ENCODE measurements around the gene TLE1. TPM values are rescaled to one million over a fixed set of nuclear protein-coding genes. Genes with fewer than 3 reads are reported as not detected.

The TLE1 gene
- total RNA-seq, 1 donor from 2014 or later, result 17.9 TPM

DNA sequence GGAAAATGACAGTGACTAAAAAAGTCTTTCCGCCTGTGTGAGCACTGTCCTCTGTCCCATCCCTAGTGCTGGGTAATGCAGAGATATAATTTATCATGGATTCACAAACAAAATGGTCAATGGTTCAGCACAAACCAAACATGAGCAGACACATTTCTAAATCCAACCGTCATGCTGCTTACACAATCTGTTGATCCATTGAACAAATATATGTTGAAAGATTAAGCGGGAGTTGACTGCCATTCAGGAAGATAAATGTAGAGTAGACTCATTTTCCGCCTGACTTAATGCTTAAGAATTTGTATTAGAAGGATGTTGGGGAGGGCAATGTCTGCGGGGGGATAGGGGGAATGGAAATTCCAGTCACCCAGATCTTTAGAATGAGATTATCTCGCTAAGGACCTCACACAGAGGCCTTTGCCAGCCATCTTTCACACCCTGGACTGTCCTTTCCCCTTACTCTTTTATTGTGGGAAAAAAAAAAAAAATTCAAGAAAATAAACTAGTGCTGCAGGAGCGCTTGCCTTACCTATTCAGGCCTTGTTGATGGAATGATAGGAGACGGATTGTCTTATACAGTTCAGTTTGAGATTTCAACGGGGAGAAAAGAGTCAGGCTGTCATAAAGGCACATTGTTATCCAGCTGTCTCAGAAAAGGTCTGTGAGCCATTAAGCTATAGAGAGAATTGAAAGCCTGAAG lies 153.7 kb downstream of the TLE1 start:
- Histone ChIP-seq H3K4me1 (no peaks in the 10 kb centered on the region), H3K27ac (no peak overlapping the region), H3K36me3 (no peaks in the 10 kb centered on the region), H3K27me3 (ENCODE audit: low read depth) (no peaks in the 10 kb centered on the region), H3K4me3 (no peak overlapping the region), H3K9me3 (no peaks in the 10 kb centered on the region)
- intact Hi-C loops (cut with DNase I), result no loop called here
- DNase-seq (no peak), ATAC-seq (no peak)
- TF ChIP-seq, protein P1, sequence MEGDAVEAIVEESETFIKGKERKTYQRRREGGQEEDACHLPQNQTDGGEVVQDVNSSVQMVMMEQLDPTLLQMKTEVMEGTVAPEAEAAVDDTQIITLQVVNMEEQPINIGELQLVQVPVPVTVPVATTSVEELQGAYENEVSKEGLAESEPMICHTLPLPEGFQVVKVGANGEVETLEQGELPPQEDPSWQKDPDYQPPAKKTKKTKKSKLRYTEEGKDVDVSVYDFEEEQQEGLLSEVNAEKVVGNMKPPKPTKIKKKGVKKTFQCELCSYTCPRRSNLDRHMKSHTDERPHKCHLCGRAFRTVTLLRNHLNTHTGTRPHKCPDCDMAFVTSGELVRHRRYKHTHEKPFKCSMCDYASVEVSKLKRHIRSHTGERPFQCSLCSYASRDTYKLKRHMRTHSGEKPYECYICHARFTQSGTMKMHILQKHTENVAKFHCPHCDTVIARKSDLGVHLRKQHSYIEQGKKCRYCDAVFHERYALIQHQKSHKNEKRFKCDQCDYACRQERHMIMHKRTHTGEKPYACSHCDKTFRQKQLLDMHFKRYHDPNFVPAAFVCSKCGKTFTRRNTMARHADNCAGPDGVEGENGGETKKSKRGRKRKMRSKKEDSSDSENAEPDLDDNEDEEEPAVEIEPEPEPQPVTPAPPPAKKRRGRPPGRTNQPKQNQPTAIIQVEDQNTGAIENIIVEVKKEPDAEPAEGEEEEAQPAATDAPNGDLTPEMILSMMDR (IDR thresholded peaks at IDR 0.05), result no peak

DNA sequence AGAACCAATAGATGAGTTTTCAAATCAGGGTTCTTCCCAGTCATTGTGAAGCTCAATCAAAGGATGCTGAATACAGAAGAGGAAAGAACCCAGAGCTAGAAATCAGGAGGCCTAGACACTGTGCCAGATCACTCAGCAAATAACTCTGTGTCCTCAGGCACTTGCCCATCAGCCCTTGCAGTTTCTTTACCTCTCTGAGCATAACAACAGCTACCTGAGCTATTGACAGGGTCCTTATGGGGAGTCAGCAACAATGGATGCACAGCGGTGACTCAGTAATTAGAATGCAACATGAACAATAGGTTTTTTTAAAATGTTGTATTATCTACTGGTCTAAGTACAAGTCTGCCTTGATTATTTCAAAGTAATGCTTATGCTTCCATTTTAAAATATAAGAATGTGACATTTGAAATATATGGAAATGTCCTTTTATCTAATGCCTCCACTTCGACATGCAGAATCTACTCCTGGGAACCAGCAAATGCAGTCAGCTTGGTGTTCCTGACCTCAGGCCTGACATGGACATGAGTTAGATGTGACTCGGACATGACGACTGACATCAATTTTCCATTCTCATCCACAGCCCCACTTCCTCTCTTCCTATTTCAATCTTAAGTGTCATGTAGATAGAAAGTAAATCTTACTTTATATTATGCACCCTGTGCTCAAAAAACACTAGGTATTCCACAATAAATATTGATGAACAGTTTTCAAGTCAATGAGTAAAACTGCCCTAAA lies 155.0 kb downstream of the TLE1 start:
- H3K4me1 ChIP-seq, result no peaks in the 10 kb centered on the region
- TF ChIP-seq, protein P1 (IDR thresholded peaks at IDR 0.05), result no peak
- no peak for DNase-seq
- intact Hi-C loops (cut with DNase I), result no loop called here
- no peaks in the 10 kb centered on the region for H3K27me3 ChIP-seq (ENCODE audit: low read depth)
- H3K27ac ChIP-seq, result no peak overlapping the region
- H3K4me3 ChIP-seq, result no peak overlapping the region
- H3K9me3 ChIP-seq, result no peaks in the 10 kb centered on the region
- no peak for ATAC-seq
- H3K36me3 ChIP-seq, result no peaks in the 10 kb centered on the region

Other genes starting within 250 kb of the TLE1 start
- not detected for gene SPATA31D4, start 238.9 kb upstream of the TLE1 start, total RNA-seq